ENCODE data around the gene PACS1. TPM values are rescaled to one million over a fixed set of nuclear protein-coding genes. Genes with fewer than 3 reads are reported as not detected.

The PACS1 gene
- polyA plus RNA-seq, 1 of the 3 experiments (the other 2 are of a cell fraction) = 37.3 TPM

- CTCF ChIA-PET = interaction anchor here (0.6 to 1.7 kb wide), 3 partner anchors 18 to 258 kb away, joined by 3 to 6 read pairs (median 3); no protein-coding TSS in a partner anchor
- POLR2A ChIA-PET = no interaction called here
- Histone ChIP-seq H3K27ac (ENCODE audit: low read depth in 2 of 2, low read length in 1 of 2) (no peak overlapping the region), H3K9me2 (no peaks in the 10 kb centered on the region), H3F3A (replicated peaks; ENCODE audit: insufficient read depth) (peaks cover 14% of the 10 kb centered on the region), H3K4me3 (ENCODE audit: low read depth in 2 of 2, low read length in 1 of 2) (no peak overlapping the region), H3K4me2 (no peak overlapping the region), H3K4me1 (ENCODE audit: control insufficient read depth in 1 of 2, insufficient read depth in 2 of 2, low read depth in 1 of 2, low read length in 1 of 2) (no peaks in the 10 kb centered on the region; a peak in 1 of 4 replicates), H3K79me2 (ENCODE audit: insufficient read depth) (peaks cover 78% of the 10 kb centered on the region), H3K27me3 (ENCODE audit: insufficient read depth) (no peaks in the 10 kb centered on the region), H3K9ac (no peak overlapping the region), H4K20me1 (ENCODE audit: insufficient read depth) (no peaks in the 10 kb centered on the region; the same call in 1 of the 2 replicates), H2AFZ (ENCODE audit: low read depth) (no peak overlapping the region), H3K36me3 (replicated peaks in 1 of 2; ENCODE audit: control insufficient read depth in 1 of 2, insufficient read depth in 2 of 2, low read length in 1 of 2) (peaks cover 0 to 13% of the 10 kb centered on the region in 2 experiments), H3K9me3 (peaks cover 4% of the 10 kb centered on the region)
- TF ChIP-seq IRF3 (IDR thresholded peaks at IDR 0.05; ENCODE audit: low read depth, low read length) = no peak
- no peak for TF ChIP-seq REST (IDR thresholded peaks at IDR 0.05; ENCODE audit: low read depth, low read length)
- no peak for TF ChIP-seq FOSL2 (IDR thresholded peaks at IDR 0.05; ENCODE audit: borderline replicate concordance, low read depth)
- TF ChIP-seq MAX (IDR thresholded peaks at IDR 0.05; ENCODE audit: low read depth) = no peak
- TF ChIP-seq EP300 (IDR thresholded peaks at IDR 0.05; ENCODE audit: borderline replicate concordance in 1 of 2, low read depth in 1 of 2, low read length in 1 of 2) = no peak
- no peak for TF ChIP-seq JUND (IDR thresholded peaks at IDR 0.05)
- TF ChIP-seq USF2 (IDR thresholded peaks at IDR 0.05; ENCODE audit: borderline replicate concordance, low read depth, low read length) = no peak
- TF ChIP-seq EZH2phosphoT487 (IDR thresholded peaks at IDR 0.05; ENCODE audit: borderline replicate concordance, low read depth) = no peak
- TF ChIP-seq USF1 (IDR thresholded peaks at IDR 0.05; ENCODE audit: borderline replicate concordance, low read depth) = no peak
- no peak for TF ChIP-seq FOXM1 (IDR thresholded peaks at IDR 0.05; ENCODE audit: low read depth)
- TF ChIP-seq CHD2 (IDR thresholded peaks at IDR 0.05; ENCODE audit: low read length, partially characterized antibody) = no peak
- no peak for TF ChIP-seq MXI1 (IDR thresholded peaks at IDR 0.05; ENCODE audit: low read depth, low read length)
- TF ChIP-seq SMC3 (IDR thresholded peaks at IDR 0.05; ENCODE audit: low read depth, low read length) = no peak
- TF ChIP-seq ELF1 (IDR thresholded peaks at IDR 0.05) = no peak
- no peak for TF ChIP-seq SIN3A (IDR thresholded peaks at IDR 0.05; ENCODE audit: borderline replicate concordance, low read depth, low read length)
- no peak for TF ChIP-seq TAF1 (IDR thresholded peaks at IDR 0.05; ENCODE audit: borderline replicate concordance, low read depth, low read length)
- no peak for TF ChIP-seq POLR2AphosphoS5 (IDR thresholded peaks at IDR 0.05; ENCODE audit: low read depth, low read length)
- TF ChIP-seq FOXJ3 (CRISPR knock-in tag; IDR thresholded peaks at IDR 0.05) = no peak
- TF ChIP-seq PBX3 (IDR thresholded peaks at IDR 0.05) = no peak
- no peak for TF ChIP-seq CTCF (IDR thresholded peaks at IDR 0.05)
- 95% methylated on average over 4 of the region's 4 CpGs for WGBS (ENCODE audit: low lambda C conversion rate)
- DNase-seq = no peak
Observed at GRCh38 chr11:66151273-66151672, 81.2 kb downstream of the PACS1 start.

Data from SK-N-SH (cell line).